Osteoblast (primary cell): Measurements from ENCODE around the gene SFTA2. TPM values are rescaled to one million over a fixed set of nuclear protein-coding genes. Genes with fewer than 3 reads are reported as not detected.

Source experiments
- DNase-seq: peaks from one replicate; pipeline ENCODE4 v3.0.0; 2011; ENCODE audit warnings: low spot score, mixed read lengths; ENCODE audit not compliant: insufficient read length; ENCODE audit errors: missing footprints
- H2AFZ ChIP-seq: 2 replicates; pipeline ENCODE4 v1.6.0; 2011; ENCODE audit warnings: mild to moderate bottlenecking, low read length
- H3K27ac ChIP-seq: 2 replicates; pipeline ENCODE4 v1.5.1; 2011; ENCODE audit warnings: mild to moderate bottlenecking, low read depth, low read length, moderate library complexity
- H3K27me3 ChIP-seq: 2 replicates; pipeline ENCODE4 v1.6.0; 2012; ENCODE audit warnings: mild to moderate bottlenecking, control low read depth, inconsistent platforms, low read length, moderate library complexity; ENCODE audit not compliant: insufficient read depth
- H3K36me3 ChIP-seq: 2 replicates; pipeline ENCODE4 v1.5.1; 2011; ENCODE audit warnings: mild to moderate bottlenecking, low read length, control low read depth, moderate library complexity; ENCODE audit not compliant: insufficient read depth
- H3K4me1 ChIP-seq: 2 replicates; pipeline ENCODE4 v1.5.1; 2011; ENCODE audit warnings: mild to moderate bottlenecking, low read length, control low read depth, moderate library complexity; ENCODE audit not compliant: insufficient read depth
- H3K4me2 ChIP-seq: 2 replicates; pipeline ENCODE4 v1.6.0; 2011; ENCODE audit warnings: mild to moderate bottlenecking, low read length; ENCODE audit not compliant: insufficient read depth
- H3K4me3 ChIP-seq: fragments of 200-600 bp; sonication (generic); 3 replicates; pipeline ENCODE4 v1.5.1; 2012; ENCODE audit warnings: mild to moderate bottlenecking, low read length, inconsistent platforms; ENCODE audit not compliant: insufficient read depth
- H3K79me2 ChIP-seq: 2 replicates; pipeline ENCODE4 v1.6.0; 2012; ENCODE audit warnings: mild to moderate bottlenecking, low read length, control low read depth, inconsistent platforms; ENCODE audit not compliant: insufficient read depth
- H3K9me3 ChIP-seq: 2 replicates; pipeline ENCODE4 v1.5.1; 2011; ENCODE audit warnings: low read depth, low read length, control low read depth
- H4K20me1 ChIP-seq: 2 replicates; pipeline ENCODE4 v1.6.0; 2012; ENCODE audit warnings: mild to moderate bottlenecking, low read length, control low read depth; ENCODE audit not compliant: insufficient read depth
- total RNA-seq: library from RNA; depleted of rRNA; stranded (reverse); fragments of >200 nt; gene quantifications from 2 replicates; pipeline ENCODE4 v1.2.3, GENCODE V29; 2012
- TF ChIP-seq, protein P1 (sequence below): IDR thresholded peaks from 2 replicates; pipeline ENCODE4 v1.5.1; 2011; ENCODE audit warnings: mild to moderate bottlenecking, low read depth, low read length, moderate library complexity; ENCODE audit errors: extremely low read depth

The SFTA2 gene
- total RNA-seq, 1 donor, result not detected

DNA sequence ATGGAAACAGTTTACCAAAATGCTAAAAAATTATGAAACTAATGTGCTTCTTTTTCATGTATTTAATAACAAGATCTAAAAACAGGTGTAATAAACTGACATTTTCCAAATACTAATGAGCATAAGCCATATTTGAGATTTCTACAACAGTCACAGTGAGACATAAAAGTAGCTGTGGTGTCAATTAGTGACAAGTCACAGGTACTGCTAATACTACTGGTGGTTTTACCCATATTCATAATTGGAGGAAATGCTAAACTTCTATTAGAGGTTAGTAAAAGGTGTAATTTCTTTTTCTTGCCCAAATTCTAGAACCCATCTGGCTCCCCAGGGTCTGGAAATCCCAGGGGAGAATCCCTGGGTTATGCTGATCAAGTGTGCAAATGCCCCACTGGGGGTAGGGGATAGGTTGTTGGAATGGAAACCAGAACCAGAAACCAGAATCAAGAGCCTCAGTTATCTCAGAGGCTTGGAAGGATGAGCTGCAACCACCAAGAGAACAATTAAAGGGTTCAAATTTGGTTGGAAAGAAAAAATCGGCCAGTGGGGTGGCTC lies 31.0 kb downstream of the SFTA2 start:
- DNase-seq, result peak; percentile 35
- Histone ChIP-seq H3K27me3 (no peaks in the 10 kb centered on the region), H3K4me3 (no peak overlapping the region), H2AFZ (no peak overlapping the region), H3K4me1 (no peaks in the 10 kb centered on the region), H3K79me2 (no peaks in the 10 kb centered on the region), H3K9me3 (no peaks in the 10 kb centered on the region), H3K36me3 (peaks cover 13% of the 10 kb centered on the region), H3K27ac (no peak overlapping the region), H4K20me1 (no peaks in the 10 kb centered on the region), H3K4me2 (no peak overlapping the region)
- TF ChIP-seq, protein P1, sequence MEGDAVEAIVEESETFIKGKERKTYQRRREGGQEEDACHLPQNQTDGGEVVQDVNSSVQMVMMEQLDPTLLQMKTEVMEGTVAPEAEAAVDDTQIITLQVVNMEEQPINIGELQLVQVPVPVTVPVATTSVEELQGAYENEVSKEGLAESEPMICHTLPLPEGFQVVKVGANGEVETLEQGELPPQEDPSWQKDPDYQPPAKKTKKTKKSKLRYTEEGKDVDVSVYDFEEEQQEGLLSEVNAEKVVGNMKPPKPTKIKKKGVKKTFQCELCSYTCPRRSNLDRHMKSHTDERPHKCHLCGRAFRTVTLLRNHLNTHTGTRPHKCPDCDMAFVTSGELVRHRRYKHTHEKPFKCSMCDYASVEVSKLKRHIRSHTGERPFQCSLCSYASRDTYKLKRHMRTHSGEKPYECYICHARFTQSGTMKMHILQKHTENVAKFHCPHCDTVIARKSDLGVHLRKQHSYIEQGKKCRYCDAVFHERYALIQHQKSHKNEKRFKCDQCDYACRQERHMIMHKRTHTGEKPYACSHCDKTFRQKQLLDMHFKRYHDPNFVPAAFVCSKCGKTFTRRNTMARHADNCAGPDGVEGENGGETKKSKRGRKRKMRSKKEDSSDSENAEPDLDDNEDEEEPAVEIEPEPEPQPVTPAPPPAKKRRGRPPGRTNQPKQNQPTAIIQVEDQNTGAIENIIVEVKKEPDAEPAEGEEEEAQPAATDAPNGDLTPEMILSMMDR, result no peak

GRCh38 chr6:30898750-30899360 lies 33.1 kb downstream of the SFTA2 start:
- Histone ChIP-seq H3K4me1 (no peaks in the 10 kb centered on the region), H3K79me2 (no peaks in the 10 kb centered on the region), H3K9me3 (no peaks in the 10 kb centered on the region), H4K20me1 (no peaks in the 10 kb centered on the region), H3K4me2 (no peak overlapping the region), H3K36me3 (peaks cover 24% of the 10 kb centered on the region), H3K27ac (no peak overlapping the region), H3K27me3 (no peaks in the 10 kb centered on the region), H3K4me3 (no peak overlapping the region), H2AFZ (no peak overlapping the region)
- TF ChIP-seq, protein P1, result no peak
- peak; percentile 53 for DNase-seq

DNA sequence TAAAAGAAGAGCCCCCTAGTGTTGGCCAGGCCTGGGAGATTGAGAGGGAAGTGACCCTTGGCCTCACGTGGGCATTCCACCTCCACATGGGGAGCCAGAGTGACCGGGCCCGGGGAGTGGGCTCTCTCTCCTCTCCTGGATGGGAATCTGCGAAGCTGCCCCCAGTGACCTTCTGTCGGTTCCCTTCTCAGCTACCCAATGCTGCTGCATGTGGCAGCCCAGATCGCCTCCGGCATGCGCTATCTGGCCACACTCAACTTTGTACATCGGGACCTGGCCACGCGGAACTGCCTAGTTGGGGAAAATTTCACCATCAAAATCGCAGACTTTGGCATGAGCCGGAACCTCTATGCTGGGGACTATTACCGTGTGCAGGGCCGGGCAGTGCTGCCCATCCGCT lies 34.1 kb downstream of the SFTA2 start:
- H3K36me3 ChIP-seq, result peaks cover 24% of the 10 kb centered on the region
- H4K20me1 ChIP-seq, result no peaks in the 10 kb centered on the region
- H2AFZ ChIP-seq, result no peak overlapping the region
- no peak overlapping the region for H3K4me3 ChIP-seq
- no peaks in the 10 kb centered on the region for H3K27me3 ChIP-seq
- no peaks in the 10 kb centered on the region for H3K9me3 ChIP-seq
- DNase-seq, result no peak
- TF ChIP-seq, protein P1, result no peak
- H3K27ac ChIP-seq, result no peak overlapping the region
- H3K4me2 ChIP-seq, result no peak overlapping the region
- no peaks in the 10 kb centered on the region for H3K4me1 ChIP-seq
- no peaks in the 10 kb centered on the region for H3K79me2 ChIP-seq

DNA sequence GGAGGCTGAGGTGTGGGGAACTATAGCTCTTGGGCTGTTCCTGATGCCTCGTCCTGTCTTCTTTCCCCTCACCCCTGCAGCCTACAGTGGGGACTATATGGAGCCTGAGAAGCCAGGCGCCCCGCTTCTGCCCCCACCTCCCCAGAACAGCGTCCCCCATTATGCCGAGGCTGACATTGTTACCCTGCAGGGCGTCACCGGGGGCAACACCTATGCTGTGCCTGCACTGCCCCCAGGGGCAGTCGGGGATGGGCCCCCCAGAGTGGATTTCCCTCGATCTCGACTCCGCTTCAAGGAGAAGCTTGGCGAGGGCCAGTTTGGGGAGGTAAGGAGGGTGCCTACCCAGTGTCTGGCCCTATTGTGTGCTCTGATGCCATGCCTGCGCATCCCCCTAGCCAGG lies 35.4 kb downstream of the SFTA2 start:
- Histone ChIP-seq H3K27me3 (no peaks in the 10 kb centered on the region), H3K36me3 (peaks cover 24% of the 10 kb centered on the region)

More for the DNA sequence above, 35.4 kb downstream of the SFTA2 start:
- Histone ChIP-seq H3K4me1 (no peaks in the 10 kb centered on the region), H3K27ac (no peak overlapping the region), H3K9me3 (no peaks in the 10 kb centered on the region), H2AFZ (no peak overlapping the region), H3K4me3 (no peak overlapping the region), H3K4me2 (no peak overlapping the region), H4K20me1 (no peaks in the 10 kb centered on the region), H3K79me2 (no peaks in the 10 kb centered on the region)
- DNase-seq, result peak; percentile 56
- TF ChIP-seq, protein P1, result no peak
